PFSK-1 (cell line): ENCODE results near the gene PPP1R3C.

ENCODE experiments used
- FOXP2 ChIP-seq: optimal IDR thresholded peaks from 2 replicates; pipeline ENCODE3; 2011; ENCODE audit warnings: borderline replicate concordance, control low read depth, inconsistent platforms; ENCODE audit not compliant: insufficient read depth; ENCODE audit errors: extremely low read length, extremely low read depth
- POLR2AphosphoS5 ChIP-seq: IDR thresholded peaks from 2 replicates; pipeline ENCODE4 v1.6.1; 2012; ENCODE audit warnings: low read depth, mild to moderate bottlenecking, control low read depth, low read length, moderate library complexity
- SIN3A ChIP-seq: IDR thresholded peaks from 2 replicates; pipeline ENCODE4 v1.6.1; 2012; ENCODE audit warnings: mild to moderate bottlenecking, low read length, moderate library complexity, borderline replicate concordance; ENCODE audit not compliant: insufficient read depth
- TAF1 ChIP-seq: IDR thresholded peaks from 2 replicates; pipeline ENCODE4 v1.6.1; 2012; ENCODE audit warnings: low read length, control low read depth, borderline replicate concordance; ENCODE audit not compliant: insufficient read depth
- TF ChIP-seq, protein P1 (sequence below), 2 experiments: IDR thresholded peaks; 2 replicates each; pipeline versions ENCODE4 v1.6.1 to v1.8.0; 2011 to 2012; ENCODE audit warnings: low read depth in 2 of 2, low read length in 2 of 2, control low read depth in 1 of 2, inconsistent platforms in 1 of 2, mild to moderate bottlenecking in 1 of 2, moderate library complexity in 1 of 2; ENCODE audit not compliant: insufficient read depth in 1 of 2

DNA sequence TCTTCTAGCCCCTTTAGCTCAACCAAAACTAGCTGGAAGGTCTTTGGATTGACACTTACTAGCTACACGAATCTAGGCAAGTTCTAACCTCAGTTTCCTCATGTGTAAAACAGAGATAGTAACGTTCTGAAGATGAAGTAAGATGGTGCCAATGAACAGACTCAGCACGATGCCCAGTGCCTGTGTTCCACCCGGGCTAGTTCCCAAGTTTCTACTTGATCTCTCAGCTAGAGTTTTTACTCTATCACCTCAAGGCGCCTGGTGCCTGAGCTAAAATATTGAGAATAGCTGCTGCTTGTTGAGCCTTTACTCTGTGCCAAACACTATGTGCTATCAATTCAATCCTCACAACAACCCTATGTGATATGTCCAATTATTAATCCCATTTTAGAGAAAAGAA is 1.4 kb upstream of the PPP1R3C start:
- no peak for TF ChIP-seq POLR2AphosphoS5
- no peak for TF ChIP-seq TAF1
- TF ChIP-seq SIN3A = no peak
- TF ChIP-seq, protein P1, sequence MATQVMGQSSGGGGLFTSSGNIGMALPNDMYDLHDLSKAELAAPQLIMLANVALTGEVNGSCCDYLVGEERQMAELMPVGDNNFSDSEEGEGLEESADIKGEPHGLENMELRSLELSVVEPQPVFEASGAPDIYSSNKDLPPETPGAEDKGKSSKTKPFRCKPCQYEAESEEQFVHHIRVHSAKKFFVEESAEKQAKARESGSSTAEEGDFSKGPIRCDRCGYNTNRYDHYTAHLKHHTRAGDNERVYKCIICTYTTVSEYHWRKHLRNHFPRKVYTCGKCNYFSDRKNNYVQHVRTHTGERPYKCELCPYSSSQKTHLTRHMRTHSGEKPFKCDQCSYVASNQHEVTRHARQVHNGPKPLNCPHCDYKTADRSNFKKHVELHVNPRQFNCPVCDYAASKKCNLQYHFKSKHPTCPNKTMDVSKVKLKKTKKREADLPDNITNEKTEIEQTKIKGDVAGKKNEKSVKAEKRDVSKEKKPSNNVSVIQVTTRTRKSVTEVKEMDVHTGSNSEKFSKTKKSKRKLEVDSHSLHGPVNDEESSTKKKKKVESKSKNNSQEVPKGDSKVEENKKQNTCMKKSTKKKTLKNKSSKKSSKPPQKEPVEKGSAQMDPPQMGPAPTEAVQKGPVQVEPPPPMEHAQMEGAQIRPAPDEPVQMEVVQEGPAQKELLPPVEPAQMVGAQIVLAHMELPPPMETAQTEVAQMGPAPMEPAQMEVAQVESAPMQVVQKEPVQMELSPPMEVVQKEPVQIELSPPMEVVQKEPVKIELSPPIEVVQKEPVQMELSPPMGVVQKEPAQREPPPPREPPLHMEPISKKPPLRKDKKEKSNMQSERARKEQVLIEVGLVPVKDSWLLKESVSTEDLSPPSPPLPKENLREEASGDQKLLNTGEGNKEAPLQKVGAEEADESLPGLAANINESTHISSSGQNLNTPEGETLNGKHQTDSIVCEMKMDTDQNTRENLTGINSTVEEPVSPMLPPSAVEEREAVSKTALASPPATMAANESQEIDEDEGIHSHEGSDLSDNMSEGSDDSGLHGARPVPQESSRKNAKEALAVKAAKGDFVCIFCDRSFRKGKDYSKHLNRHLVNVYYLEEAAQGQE (IDR thresholded peaks at IDR 0.05; ENCODE audit: insufficient read depth in 1 of 2, low read depth in 2 of 2, low read length in 2 of 2) = no peak
- no peak for TF ChIP-seq FOXP2
